ENCODE results near the gene CARNS1. TPM values are rescaled to one million over a fixed set of nuclear protein-coding genes. Genes with fewer than 3 reads are reported as not detected.

The CARNS1 gene
- total RNA-seq, 2 experiments from 2014 or later = 6.2 to 6.9 TPM

DNA sequence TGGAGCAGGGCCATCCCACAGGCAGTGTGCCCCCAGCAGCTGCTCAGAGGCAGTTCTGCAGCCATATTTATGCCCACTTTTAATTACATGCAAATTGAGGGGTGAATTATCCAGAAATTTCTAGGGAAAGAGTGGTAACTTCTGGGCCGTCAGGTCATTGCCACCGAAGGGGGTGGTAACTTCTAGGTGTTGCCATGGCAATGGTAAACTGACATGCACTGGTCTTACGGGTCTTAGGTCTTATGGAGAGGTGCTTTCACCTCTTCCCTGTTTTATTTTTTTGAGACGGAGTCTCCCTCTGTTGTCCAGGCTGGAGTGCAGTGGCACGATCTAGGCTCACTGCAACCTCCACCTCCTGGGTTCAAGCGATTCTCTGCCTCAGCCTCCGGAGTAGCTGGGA, 57.4 kb downstream of the CARNS1 start:
- TF ChIP-seq, protein P1, sequence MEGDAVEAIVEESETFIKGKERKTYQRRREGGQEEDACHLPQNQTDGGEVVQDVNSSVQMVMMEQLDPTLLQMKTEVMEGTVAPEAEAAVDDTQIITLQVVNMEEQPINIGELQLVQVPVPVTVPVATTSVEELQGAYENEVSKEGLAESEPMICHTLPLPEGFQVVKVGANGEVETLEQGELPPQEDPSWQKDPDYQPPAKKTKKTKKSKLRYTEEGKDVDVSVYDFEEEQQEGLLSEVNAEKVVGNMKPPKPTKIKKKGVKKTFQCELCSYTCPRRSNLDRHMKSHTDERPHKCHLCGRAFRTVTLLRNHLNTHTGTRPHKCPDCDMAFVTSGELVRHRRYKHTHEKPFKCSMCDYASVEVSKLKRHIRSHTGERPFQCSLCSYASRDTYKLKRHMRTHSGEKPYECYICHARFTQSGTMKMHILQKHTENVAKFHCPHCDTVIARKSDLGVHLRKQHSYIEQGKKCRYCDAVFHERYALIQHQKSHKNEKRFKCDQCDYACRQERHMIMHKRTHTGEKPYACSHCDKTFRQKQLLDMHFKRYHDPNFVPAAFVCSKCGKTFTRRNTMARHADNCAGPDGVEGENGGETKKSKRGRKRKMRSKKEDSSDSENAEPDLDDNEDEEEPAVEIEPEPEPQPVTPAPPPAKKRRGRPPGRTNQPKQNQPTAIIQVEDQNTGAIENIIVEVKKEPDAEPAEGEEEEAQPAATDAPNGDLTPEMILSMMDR (IDR thresholded peaks at IDR 0.05) = no peak
- H3K4me1 Mint-ChIP-seq (ENCODE audit: low read depth) = peaks cover 8% of the 10 kb centered on the region
- no peaks in the 10 kb centered on the region for H3K9me3 Mint-ChIP-seq
- CTCF ChIA-PET = interaction anchor here (1.6 to 2.2 kb wide), 2 partner anchors 11 to 127 kb away, joined by 5 to 6 read pairs; partner anchors contain the start of gene AIP
- no peak for DNase-seq
- H3K36me3 Mint-ChIP-seq (ENCODE audit: low read depth) = peaks cover 2% of the 10 kb centered on the region
- H3K27ac Mint-ChIP-seq = no peak overlapping the region
- no peak overlapping the region for H3K4me3 Mint-ChIP-seq
- POLR2A ChIA-PET = interaction anchor here (1.1 kb wide), 1 partner anchor 14 kb away, joined by 4 read pairs; no protein-coding TSS in a partner anchor
- no peaks in the 10 kb centered on the region for H3K27me3 Mint-ChIP-seq
- no peak for ATAC-seq
- intact Hi-C loops (cut with micrococcal nuclease) = no loop called here

Other genes starting within 250 kb of the CARNS1 start
- gene GRK2, start 149.2 kb upstream of the CARNS1 start, total RNA-seq = 100 to 1,000 TPM; 303 to 305 TPM
- 10 to 100 TPM; 75.4 to 78.7 TPM for gene ANKRD13D, start 126.4 kb upstream of the CARNS1 start, total RNA-seq
- gene SSH3, start 112.1 kb upstream of the CARNS1 start, total RNA-seq = 1 to 10 TPM; 7.4 to 9.1 TPM
- 10 to 100 TPM; 34.1 to 36.1 TPM for gene POLD4, start 62.1 kb upstream of the CARNS1 start, total RNA-seq
- under 1 TPM; 0.79 to 0.81 TPM for gene CLCF1, start 42.1 kb upstream of the CARNS1 start, total RNA-seq
- 10 to 100 TPM; 29.7 to 30.6 TPM for gene RAD9A, start 23.7 kb upstream of the CARNS1 start, total RNA-seq
- 100 to 1,000 TPM; 249 to 258 TPM for gene PPP1CA, start 13.8 kb upstream of the CARNS1 start, total RNA-seq
- gene TBC1D10C, start 11.6 kb upstream of the CARNS1 start, total RNA-seq = 100 to 1,000 TPM; 138 to 144 TPM
- gene RPS6KB2, start 12.8 kb downstream of the CARNS1 start, total RNA-seq = 10 to 100 TPM; 54.8 to 57.4 TPM
- gene PTPRCAP, start 22.0 kb downstream of the CARNS1 start, total RNA-seq = 100 to 1,000 TPM; 107 to 114 TPM
- 100 to 1,000 TPM; 254 to 276 TPM for gene CORO1B, start 27.8 kb downstream of the CARNS1 start, total RNA-seq
- not detected for gene GPR152, start 37.1 kb downstream of the CARNS1 start, total RNA-seq
- 1 to 10 TPM in 1 of 2 experiments, under 1 TPM in 1; 0.83 to 1.4 TPM for gene CABP4, start 39.7 kb downstream of the CARNS1 start, total RNA-seq
- 10 to 100 TPM; 56.0 to 59.2 TPM for gene TMEM134, start 53.6 kb downstream of the CARNS1 start, total RNA-seq
- gene AIP, start 67.3 kb downstream of the CARNS1 start, total RNA-seq = 100 to 1,000 TPM; 145 to 146 TPM
- 10 to 100 TPM; 87.8 to 88.1 TPM for gene PITPNM1, start 89.7 kb downstream of the CARNS1 start, total RNA-seq
- gene CDK2AP2, start 92.5 kb downstream of the CARNS1 start, total RNA-seq = 10 to 100 TPM; 53.5 to 55.5 TPM
- gene CABP2, start 107.8 kb downstream of the CARNS1 start, total RNA-seq = not detected
- 100 to 1,000 TPM; 467 to 472 TPM for gene GSTP1, start 168.1 kb downstream of the CARNS1 start, total RNA-seq
- gene NDUFV1, start 191.3 kb downstream of the CARNS1 start, total RNA-seq = 100 to 1,000 TPM; 315 to 317 TPM
- gene NUDT8, start 214.3 kb downstream of the CARNS1 start, total RNA-seq = 10 to 100 TPM; 35.5 to 39.5 TPM
- not detected for gene TBX10, start 224.1 kb downstream of the CARNS1 start, total RNA-seq
- gene ACY3, start 235.1 kb downstream of the CARNS1 start, total RNA-seq = under 1 TPM; 0.31 to 0.61 TPM

Data from activated CD8-positive, alpha-beta T cell treated with anti-CD3 and anti-CD28 coated beads for 36 hours (primary cell).